C4-2B (cell line): ENCODE data around the gene FAM181A.

ENCODE experiments used
- H3K27ac ChIP-seq: fragments of 450-650 bp; 2 replicates; pipeline ENCODE4 v1.5.1; 2017
- ZFX ChIP-seq: fragments of 450-650 bp; IDR thresholded peaks from 2 replicates; pipeline ENCODE4 v1.6.1; 2017
- TF ChIP-seq, protein P1 (sequence below): fragments of 450-650 bp; conservative IDR thresholded peaks from 2 replicates; pipeline ENCODE4 v1.5.1; 2017; ENCODE audit warnings: mild to moderate bottlenecking

The FAM181A gene

DNA sequence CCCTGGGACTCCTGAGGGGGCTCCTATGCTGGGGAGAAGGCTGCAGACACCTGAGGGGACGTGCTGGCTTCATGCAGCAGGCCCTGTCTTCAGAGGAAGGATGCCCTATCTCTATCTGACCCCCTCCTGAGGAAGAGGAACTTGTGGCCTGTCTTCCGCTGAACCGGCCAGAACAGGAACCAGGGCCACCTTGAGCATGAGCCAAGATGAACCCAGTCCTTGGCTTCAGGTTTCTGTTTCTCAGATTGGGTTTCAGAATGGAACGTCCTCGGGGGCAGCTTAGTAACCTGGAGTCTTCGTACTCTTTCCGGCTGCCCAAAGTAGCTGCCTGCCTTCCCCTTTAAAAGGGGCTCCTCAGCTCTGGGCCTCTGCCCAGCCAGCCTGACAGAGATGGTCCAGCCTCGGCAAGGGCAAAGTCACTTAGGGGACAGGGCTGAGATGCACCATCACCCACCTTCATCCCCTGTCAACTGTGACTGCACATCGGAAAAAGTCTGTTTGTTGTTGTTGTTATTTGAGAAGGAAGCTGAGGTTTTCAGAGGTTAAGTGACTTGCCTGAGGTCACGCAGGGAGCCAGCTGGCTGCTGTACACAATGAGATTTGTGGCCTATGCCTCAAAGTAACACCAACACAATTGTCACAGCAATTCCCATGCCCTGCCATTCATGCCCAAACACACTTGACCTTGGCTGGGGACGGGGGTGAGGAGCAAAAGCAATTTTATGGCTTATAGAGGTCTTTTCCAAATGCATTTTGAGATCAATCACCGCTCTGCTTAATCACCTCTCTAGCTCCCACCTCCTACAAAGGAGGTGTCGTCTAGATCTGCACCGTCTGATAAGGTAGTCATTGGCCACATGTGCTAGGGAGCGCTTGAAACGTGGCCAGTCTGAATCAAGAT, 35.8 kb downstream of the FAM181A start:
- TF ChIP-seq, protein P1, sequence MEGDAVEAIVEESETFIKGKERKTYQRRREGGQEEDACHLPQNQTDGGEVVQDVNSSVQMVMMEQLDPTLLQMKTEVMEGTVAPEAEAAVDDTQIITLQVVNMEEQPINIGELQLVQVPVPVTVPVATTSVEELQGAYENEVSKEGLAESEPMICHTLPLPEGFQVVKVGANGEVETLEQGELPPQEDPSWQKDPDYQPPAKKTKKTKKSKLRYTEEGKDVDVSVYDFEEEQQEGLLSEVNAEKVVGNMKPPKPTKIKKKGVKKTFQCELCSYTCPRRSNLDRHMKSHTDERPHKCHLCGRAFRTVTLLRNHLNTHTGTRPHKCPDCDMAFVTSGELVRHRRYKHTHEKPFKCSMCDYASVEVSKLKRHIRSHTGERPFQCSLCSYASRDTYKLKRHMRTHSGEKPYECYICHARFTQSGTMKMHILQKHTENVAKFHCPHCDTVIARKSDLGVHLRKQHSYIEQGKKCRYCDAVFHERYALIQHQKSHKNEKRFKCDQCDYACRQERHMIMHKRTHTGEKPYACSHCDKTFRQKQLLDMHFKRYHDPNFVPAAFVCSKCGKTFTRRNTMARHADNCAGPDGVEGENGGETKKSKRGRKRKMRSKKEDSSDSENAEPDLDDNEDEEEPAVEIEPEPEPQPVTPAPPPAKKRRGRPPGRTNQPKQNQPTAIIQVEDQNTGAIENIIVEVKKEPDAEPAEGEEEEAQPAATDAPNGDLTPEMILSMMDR: no peak
- no peak for TF ChIP-seq ZFX
- H3K27ac ChIP-seq: no peak overlapping the region

DNA sequence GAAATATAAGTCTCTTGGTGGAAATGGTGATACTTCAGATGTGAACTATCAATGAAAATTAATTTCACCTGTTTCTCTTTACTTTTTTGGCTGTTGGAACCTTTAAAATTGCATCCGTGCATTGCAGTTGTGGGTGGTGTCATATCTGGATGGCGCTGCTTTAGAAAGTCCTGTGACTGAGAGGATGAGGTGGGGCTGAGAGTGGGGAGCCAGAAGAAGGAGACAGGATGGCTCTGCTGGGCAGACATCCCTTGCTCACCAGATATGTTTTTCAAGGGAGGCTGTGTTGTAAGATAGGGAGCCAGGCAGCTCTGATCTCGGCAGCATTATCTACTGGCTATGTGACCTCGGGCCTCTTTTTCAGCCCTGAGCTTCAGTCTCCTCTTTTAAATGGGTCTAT, 36.5 kb downstream of the FAM181A start:
- H3K27ac ChIP-seq: no peak overlapping the region

DNA sequence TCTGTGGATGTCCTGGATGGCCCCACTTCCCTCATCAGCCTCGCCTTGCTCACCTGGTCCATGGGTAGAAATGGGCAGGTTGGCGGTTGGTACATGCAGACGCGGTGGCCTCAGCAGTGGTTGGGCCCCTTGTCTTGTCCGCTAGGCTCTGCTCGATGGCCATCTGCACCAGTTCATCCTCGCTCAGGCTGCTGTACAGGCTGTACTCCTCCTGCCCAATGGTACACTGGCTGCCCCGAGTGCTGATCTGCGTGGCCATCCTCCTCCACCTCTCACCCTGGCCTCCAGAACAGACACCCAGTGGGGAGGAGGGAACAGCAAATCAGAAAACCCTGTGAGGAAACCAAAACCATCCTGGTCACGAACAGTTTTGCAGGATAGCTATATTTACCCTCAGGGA, 37.1 kb downstream of the FAM181A start:
- no peak overlapping the region for H3K27ac ChIP-seq
- TF ChIP-seq, protein P1: no peak
- TF ChIP-seq ZFX: no peak

More for the DNA sequence above, 36.5 kb downstream of the FAM181A start:
- TF ChIP-seq ZFX: no peak
- TF ChIP-seq, protein P1: no peak

DNA sequence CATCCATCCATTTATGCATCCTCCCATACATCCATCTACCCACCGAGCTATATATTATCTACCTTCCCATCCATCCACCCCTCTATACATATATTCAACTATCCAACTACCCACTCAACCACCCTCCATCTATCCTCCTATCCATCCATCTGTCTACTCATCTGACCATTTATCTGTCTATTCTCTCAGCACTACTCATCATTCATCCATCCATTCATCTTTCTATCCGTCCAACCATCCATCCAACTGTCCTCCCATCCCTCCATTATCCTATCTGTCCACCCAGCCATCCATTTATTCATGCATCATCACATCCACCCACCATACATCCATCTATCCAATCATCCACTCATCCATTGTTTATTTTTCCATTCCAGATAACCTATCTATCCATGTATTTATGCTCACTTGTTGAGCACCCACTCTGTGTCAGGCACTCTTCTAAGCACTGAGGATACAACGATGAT, 37.7 kb downstream of the FAM181A start:
- no peak overlapping the region for H3K27ac ChIP-seq
- TF ChIP-seq ZFX: no peak
- TF ChIP-seq, protein P1: no peak

DNA sequence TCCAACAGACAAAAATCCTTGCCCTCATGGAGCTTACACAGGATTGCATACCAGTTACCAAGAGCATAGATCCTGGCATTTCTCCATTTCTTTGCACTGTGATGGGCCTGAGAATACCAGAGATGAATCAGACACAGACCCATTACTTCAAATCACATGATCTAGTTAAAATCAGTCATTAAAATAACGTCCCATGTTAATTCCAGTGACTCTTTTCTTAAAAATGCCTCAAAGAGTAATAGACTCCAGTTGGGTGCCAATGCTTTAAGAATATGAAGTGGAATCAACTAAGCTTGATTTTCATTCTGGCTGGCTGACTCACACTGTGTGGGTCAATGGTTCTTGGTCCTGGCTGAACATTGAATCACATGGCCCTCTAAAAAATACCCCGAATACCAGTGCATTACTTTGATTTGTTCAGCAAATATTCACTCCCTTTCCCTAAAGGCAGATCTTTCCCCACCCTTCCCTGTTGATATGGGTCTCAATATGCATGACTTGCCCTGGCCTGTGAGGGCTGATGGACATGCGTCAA, 38.2 kb downstream of the FAM181A start:
- TF ChIP-seq ZFX: no peak
- TF ChIP-seq, protein P1: no peak
- H3K27ac ChIP-seq: no peak overlapping the region

DNA sequence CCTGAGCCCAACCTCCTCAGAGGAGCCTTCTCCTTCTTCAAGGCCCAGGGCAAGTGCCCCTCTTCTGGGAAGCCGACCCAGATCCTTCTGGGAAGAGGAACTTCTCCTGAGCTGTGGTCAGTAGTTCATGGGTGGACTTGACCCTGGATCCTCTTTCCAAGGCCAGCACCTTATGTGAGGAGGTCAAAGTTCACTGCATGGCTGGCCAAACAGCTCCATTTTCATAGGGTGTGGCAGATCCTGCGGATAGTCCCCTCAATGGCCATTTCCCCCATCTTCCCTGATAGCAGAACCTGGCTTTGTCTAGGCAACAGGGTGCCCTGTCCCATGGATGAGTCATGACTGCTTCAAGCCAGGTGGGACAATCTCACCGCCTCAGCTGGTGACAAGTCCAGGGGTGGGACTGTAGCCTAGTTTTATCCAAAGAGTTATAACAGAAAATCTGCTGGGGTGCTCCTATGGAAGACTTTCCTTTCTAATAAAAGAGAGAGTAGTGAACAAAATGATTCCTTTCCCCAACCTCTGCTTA, 38.9 kb downstream of the FAM181A start:
- TF ChIP-seq ZFX: no peak
- TF ChIP-seq, protein P1: no peak
- H3K27ac ChIP-seq: no peak overlapping the region

DNA sequence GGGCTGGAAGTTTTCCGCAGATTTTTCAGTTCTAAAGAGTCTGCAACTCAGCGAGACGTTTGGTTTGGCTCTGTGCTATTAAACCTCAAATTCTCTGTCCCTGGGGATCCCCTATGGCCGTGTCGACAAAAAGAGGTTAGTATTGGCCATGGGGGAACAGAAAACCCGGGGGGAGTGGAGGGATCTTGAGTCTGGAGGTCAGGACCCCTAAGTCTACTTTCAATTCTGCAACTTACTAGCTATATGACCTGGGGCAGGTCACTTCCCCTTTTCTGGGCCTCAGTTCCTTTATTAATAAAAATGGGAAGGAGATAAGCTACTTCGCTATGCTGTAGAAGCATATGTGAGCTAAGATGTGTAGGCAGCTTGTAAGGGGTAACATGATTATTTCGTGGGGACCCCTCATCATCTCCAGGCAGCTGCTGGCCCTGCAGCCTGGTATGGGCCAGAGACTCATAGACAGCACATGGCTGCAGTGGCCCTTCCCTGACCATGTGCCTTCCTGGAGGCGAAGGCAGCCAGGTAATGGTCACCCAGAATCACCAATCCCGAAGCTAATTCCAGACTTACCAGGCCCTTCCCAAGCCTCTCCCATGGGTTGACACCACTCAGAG, 40.6 kb downstream of the FAM181A start:
- TF ChIP-seq ZFX: no peak
- TF ChIP-seq, protein P1: no peak
- H3K27ac ChIP-seq: no peak overlapping the region
